ENCODE measurements around the gene MMP13. TPM values are rescaled to one million over a fixed set of nuclear protein-coding genes. Genes with fewer than 3 reads are reported as not detected.
"Not testable (repeated sequence)": the region's sequence is repeated elsewhere in the genome, so short reads cannot be mapped to it uniquely, and the experiment has no call there.

Gene MMP13
- total RNA-seq (under 1 TPM in 1 of 2 donors, not detected in 1; 0.87 TPM), polyA plus RNA-seq (ENCODE audit: insufficient read length in 6 of 6) (not detected)
- long read RNA-seq, donor 1 = 0 reads
- long read RNA-seq, donor 2 = 0 reads
- long read RNA-seq, donor 3 = 0 reads
- long read RNA-seq, donor 4 = 0 reads
- long read RNA-seq, donor 5 = 0 reads
- long read RNA-seq, donor 6 = 0 reads
- long read RNA-seq, donor 7 = 0 reads
- long read RNA-seq, donor 8 = 0 reads
- long read RNA-seq, donor 9 = 0 reads
- long read RNA-seq, donor 10 = 0 reads
- long read RNA-seq, donor 11 = 0 reads
- long read RNA-seq, donor 12 = 0 reads

GRCh38 chr11:102955624-102956023 lies at the start of gene MMP13:
MMP13 (minus strand) TSS chr11:102955732; CDS start chr11:102955705, 27 bp downstream.
- Histone ChIP-seq H3K27me3 (no peaks in the 10 kb centered on the region), H3K9me3 (no peaks in the 10 kb centered on the region), H3K4me1 (no peaks in the 10 kb centered on the region), H3K27ac (no peak within 1 kb of the TSS), H3K4me3 (no peak within 1 kb of the TSS), H3K36me3 (no peaks in the 10 kb centered on the region)
- DNase-seq (no peak), ATAC-seq (no peak)
- intact Hi-C loops (cut with DNase I) = no loop called here
- TF ChIP-seq CTCF (IDR thresholded peaks at IDR 0.05) = no peak

GRCh38 chr11:103004234-103004633 lies 48.7 kb upstream of the MMP13 start:
- ATAC-seq; DNase-seq; H3K36me3 ChIP-seq; H3K4me3 ChIP-seq; H3K4me1 ChIP-seq; H3K27me3 ChIP-seq; H3K27ac ChIP-seq; intact Hi-C loops (cut with DNase I); H3K9me3 ChIP-seq: not testable (repeated sequence)

GRCh38 chr11:102994105-102994504 lies 38.6 kb upstream of the MMP13 start:
- TF ChIP-seq CTCF (IDR thresholded peaks at IDR 0.05) = no peak

GRCh38 chr11:102991776-102992175 lies 36.2 kb upstream of the MMP13 start:
- no peak overlapping the region for H3K27ac ChIP-seq
- intact Hi-C loops (cut with DNase I) = no loop called here
- no peak for ATAC-seq
- H3K9me3 ChIP-seq = no peaks in the 10 kb centered on the region
- no peaks in the 10 kb centered on the region for H3K4me1 ChIP-seq
- DNase-seq = no peak
- no peaks in the 10 kb centered on the region for H3K36me3 ChIP-seq
- TF ChIP-seq CTCF (IDR thresholded peaks at IDR 0.05) = no peak
- no peak overlapping the region for H3K4me3 ChIP-seq
- no peaks in the 10 kb centered on the region for H3K27me3 ChIP-seq

More at GRCh38 chr11:102994105-102994504, 38.6 kb upstream of the MMP13 start:
- Histone ChIP-seq H3K27ac (no peak overlapping the region), H3K9me3 (no peaks in the 10 kb centered on the region), H3K4me3 (no peak overlapping the region), H3K27me3 (no peaks in the 10 kb centered on the region), H3K4me1 (no peaks in the 10 kb centered on the region), H3K36me3 (no peaks in the 10 kb centered on the region)
- intact Hi-C loops (cut with DNase I) = no loop called here
- DNase-seq (no peak), ATAC-seq (no peak)

- H3K27ac ChIP-seq = no peak overlapping the region
- H3K27me3 ChIP-seq = no peaks in the 10 kb centered on the region
- H3K9me3 ChIP-seq = no peaks in the 10 kb centered on the region
- H3K4me1 ChIP-seq = no peaks in the 10 kb centered on the region
- ATAC-seq = no peak
- no peak for DNase-seq
- H3K36me3 ChIP-seq = no peaks in the 10 kb centered on the region
- intact Hi-C loops (cut with DNase I) = no loop called here
- H3K4me3 ChIP-seq = no peak overlapping the region
- TF ChIP-seq CTCF (IDR thresholded peaks at IDR 0.05) = no peak
Measured at GRCh38 chr11:102990145-102990544, 34.6 kb upstream of the MMP13 start.

Measured in left lung (tissue), 14 donors.